NOMO-1 treated with dmso at 0.1 percent for 144 hours (cell line): ENCODE measurements around the gene PRRT1.
"Not testable (repeated sequence)": the region's sequence is repeated elsewhere in the genome, so short reads cannot be mapped to it uniquely, and the experiment has no call there.

Experiments
- DNase-seq: peaks from one replicate; lab custom pipeline; 2025; ENCODE audit not compliant: unreplicated experiment; lab: John Stamatoyannopoulos, UW

The PRRT1 gene

GRCh38 chr6:32105433-32105832 lies 46.3 kb downstream of the PRRT1 start:
- no peak for DNase-seq

- no peak for DNase-seq
These were observed 49.5 kb downstream of the PRRT1 start for GRCh38 chr6:32102255-32102654.

GRCh38 chr6:32100251-32100650 lies 51.5 kb downstream of the PRRT1 start:
- not testable (repeated sequence) for DNase-seq
